ENCODE measurements around the gene GANAB. TPM values are rescaled to one million over a fixed set of nuclear protein-coding genes. Genes with fewer than 3 reads are reported as not detected.

Gene GANAB
- total RNA-seq, 4 donors from 2014 or later: 56.9 to 513 (median 270) TPM

DNA sequence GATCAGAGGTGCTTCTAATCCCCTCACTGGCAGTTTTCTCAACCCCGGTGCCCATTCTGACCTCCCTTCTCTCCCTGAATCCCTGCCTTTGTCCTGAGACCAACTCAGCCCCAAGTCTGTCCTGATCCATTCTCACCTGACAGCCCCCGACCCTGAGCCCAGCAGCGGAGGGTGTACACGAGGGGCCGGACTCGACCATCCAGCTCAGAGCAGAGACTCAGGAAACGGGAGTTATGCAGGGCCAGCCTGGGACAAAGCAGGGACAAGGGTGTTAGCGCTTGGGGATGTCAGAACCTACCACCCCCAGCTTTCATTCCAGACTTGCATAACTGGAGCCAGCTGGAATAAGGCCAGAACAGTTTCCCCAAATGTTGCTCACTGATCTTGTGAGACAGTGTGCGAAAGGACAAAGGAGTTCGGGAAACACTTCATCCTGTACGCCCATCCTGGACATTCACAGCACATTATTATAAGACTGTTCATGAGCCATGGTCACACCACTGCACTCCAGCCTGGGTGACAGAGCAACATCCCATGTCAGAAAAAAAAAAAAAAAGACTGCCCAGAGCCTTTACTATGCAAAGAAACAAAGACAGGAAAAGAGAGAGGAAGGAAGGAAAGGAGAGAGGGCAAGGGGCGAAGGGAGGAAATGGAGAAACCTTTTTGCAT, 69.2 kb downstream of the GANAB start:
- peak overlapping the region; percentile 95 to 99 for H3K27ac ChIP-seq
- H3K4me3 ChIP-seq: no peak overlapping the region
- DNase-seq: peak in 1 of 2 donors; percentile 71
- H3K27me3 ChIP-seq: no peaks in the 10 kb centered on the region
- intact Hi-C loops (cut with DNase I; ENCODE audit: low total_unique reads): no loop called here
- no peaks in the 10 kb centered on the region for H3K36me3 ChIP-seq
- H3K4me1 ChIP-seq: peaks cover 0 to 12% of the 10 kb centered on the region in 2 donors
- TF ChIP-seq POLR2A (IDR thresholded peaks at IDR 0.05): no peak
- TF ChIP-seq, protein P1, sequence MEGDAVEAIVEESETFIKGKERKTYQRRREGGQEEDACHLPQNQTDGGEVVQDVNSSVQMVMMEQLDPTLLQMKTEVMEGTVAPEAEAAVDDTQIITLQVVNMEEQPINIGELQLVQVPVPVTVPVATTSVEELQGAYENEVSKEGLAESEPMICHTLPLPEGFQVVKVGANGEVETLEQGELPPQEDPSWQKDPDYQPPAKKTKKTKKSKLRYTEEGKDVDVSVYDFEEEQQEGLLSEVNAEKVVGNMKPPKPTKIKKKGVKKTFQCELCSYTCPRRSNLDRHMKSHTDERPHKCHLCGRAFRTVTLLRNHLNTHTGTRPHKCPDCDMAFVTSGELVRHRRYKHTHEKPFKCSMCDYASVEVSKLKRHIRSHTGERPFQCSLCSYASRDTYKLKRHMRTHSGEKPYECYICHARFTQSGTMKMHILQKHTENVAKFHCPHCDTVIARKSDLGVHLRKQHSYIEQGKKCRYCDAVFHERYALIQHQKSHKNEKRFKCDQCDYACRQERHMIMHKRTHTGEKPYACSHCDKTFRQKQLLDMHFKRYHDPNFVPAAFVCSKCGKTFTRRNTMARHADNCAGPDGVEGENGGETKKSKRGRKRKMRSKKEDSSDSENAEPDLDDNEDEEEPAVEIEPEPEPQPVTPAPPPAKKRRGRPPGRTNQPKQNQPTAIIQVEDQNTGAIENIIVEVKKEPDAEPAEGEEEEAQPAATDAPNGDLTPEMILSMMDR (IDR thresholded peaks at IDR 0.05): no peak
- no peaks in the 10 kb centered on the region for H3K9me3 ChIP-seq

DNA sequence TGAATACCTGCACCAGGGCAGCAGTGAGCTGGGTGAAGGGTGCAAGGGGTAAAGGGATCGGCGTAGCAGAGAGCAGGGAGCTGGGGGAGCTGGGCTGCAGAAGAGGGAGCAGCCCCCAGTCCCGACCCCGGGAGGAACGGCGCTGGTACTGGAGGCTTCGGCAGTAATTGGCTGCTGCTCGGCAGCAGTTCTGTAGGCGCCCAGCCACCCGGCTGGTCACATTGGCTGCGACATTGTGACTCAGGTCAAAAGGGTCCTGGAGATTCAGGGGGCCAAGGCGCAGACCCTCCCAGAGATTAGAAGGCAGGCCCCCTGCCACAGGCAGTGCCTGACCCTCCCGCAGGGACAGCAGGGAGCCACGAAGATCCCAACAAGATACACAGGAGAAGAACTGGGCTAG, 70.6 kb downstream of the GANAB start:
- Histone ChIP-seq H3K36me3 (no peaks in the 10 kb centered on the region), H3K4me1 (peaks cover 0 to 12% of the 10 kb centered on the region in 2 donors)

DNA sequence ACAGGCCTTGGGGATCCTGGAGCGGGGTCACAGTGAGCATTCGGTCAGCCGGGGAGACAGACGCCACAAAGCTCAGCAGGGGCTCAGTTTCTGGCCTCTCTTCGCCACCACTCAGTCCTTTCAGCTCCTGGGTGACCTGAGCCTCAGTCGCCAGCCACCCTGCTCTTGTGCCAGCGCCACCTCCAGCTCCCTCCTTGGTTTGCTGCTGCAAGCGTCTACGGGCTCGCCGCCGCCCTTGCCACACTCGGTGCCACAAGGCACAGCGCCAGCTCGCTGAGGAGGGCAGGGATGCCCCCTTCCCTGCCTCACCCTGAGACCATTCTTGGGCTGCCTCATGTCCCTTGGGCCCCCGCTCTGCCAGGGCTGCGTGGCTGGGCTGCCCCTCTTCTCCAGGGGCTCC, 71.3 kb downstream of the GANAB start:
- intact Hi-C loops (cut with DNase I; ENCODE audit: low total_unique reads): no loop called here
- Histone ChIP-seq H3K27ac (peak overlapping the region; percentile 95 to 99), H3K27me3 (no peaks in the 10 kb centered on the region), H3K9me3 (no peaks in the 10 kb centered on the region), H3K36me3 (no peaks in the 10 kb centered on the region), H3K4me1 (peaks cover 0 to 12% of the 10 kb centered on the region in 2 donors), H3K4me3 (peak overlapping the region; percentile 62 to 95)
- DNase-seq: peak in 1 of 2 donors; percentile 36
- TF ChIP-seq, protein P1 (IDR thresholded peaks at IDR 0.05): no peak
- TF ChIP-seq POLR2A (IDR thresholded peaks at IDR 0.05): no peak

More for the DNA sequence above, 70.6 kb downstream of the GANAB start:
- H3K27ac ChIP-seq: peak overlapping the region; percentile 95 to 99
- DNase-seq: no peak
- H3K27me3 ChIP-seq: no peaks in the 10 kb centered on the region
- TF ChIP-seq, protein P1 (IDR thresholded peaks at IDR 0.05): no peak
- TF ChIP-seq POLR2A (IDR thresholded peaks at IDR 0.05): no peak
- intact Hi-C loops (cut with DNase I; ENCODE audit: low total_unique reads): no loop called here
- H3K9me3 ChIP-seq: no peaks in the 10 kb centered on the region
- H3K4me3 ChIP-seq: no peak overlapping the region

Small RNA genes within 50 kb of the gene (small RNA-seq; reads per million reads assigned to genes)
- not detected for gene AP001458.1
- not detected for gene SNORA57

Other genes with a start within 250 kb of the GANAB start
- not detected for gene SCGB1A1, start 227.6 kb downstream of the GANAB start, total RNA-seq
- gene AHNAK, start 99.8 kb downstream of the GANAB start, total RNA-seq: 1,000 to 10,000 TPM in 1 of 4 donors, 100 to 1,000 TPM in 3; 452 to 1,353 (median 779) TPM
- gene EEF1G, start 72.7 kb downstream of the GANAB start, total RNA-seq: 1,000 to 10,000 TPM; 1,301 to 1,426 (median 1,363) TPM
- gene TUT1, start 55.1 kb downstream of the GANAB start, total RNA-seq: 10 to 100 TPM in 1 of 4 donors, 1 to 10 TPM in 3; 7.1 to 19.3 (median 8.6) TPM
- 100 to 1,000 TPM in 2 of 4 donors, 10 to 100 TPM in 2; 37.9 to 120 (median 78.2) TPM for gene MTA2, start 44.7 kb downstream of the GANAB start, total RNA-seq
- gene EML3, start 33.8 kb downstream of the GANAB start, total RNA-seq: 100 to 1,000 TPM in 1 of 4 donors, 10 to 100 TPM in 3; 17.9 to 126 (median 36.8) TPM
- gene ROM1, start 33.4 kb downstream of the GANAB start, total RNA-seq: 10 to 100 TPM in 1 of 4 donors, 1 to 10 TPM in 1, under 1 TPM in 1, not detected in 1; 0.77 to 11.9 (median 5.3) TPM
- gene B3GAT3, start 24.6 kb downstream of the GANAB start, total RNA-seq: 10 to 100 TPM; 17.7 to 50.4 (median 23.1) TPM
- 10 to 100 TPM in 3 of 4 donors, 1 to 10 TPM in 1; 4.9 to 27.4 (median 18.8) TPM for gene INTS5, start 6.7 kb upstream of the GANAB start, total RNA-seq
- gene C11orf98, start 18.6 kb upstream of the GANAB start, total RNA-seq: 10 to 100 TPM in 3 of 4 donors, 1 to 10 TPM in 1; 4.6 to 35.7 (median 19.5) TPM
- gene CSKMT, start 18.7 kb upstream of the GANAB start, total RNA-seq: 10 to 100 TPM in 2 of 4 donors, 1 to 10 TPM in 1, not detected in 1; 7.7 to 25.9 (median 12.6) TPM
- 1 to 10 TPM in 3 of 4 donors, under 1 TPM in 1; 0.51 to 6.6 (median 3.4) TPM for gene UQCC3, start 25.1 kb upstream of the GANAB start, total RNA-seq
- 10 to 100 TPM in 1 of 4 donors, 1 to 10 TPM in 2, not detected in 1; 3.5 to 18.2 (median 6.9) TPM for gene LBHD1, start 25.7 kb upstream of the GANAB start, total RNA-seq
- 100 to 1,000 TPM in 2 of 4 donors, 10 to 100 TPM in 2; 55.4 to 276 (median 102) TPM for gene UBXN1, start 32.5 kb upstream of the GANAB start, total RNA-seq
- 10 to 100 TPM; 36.2 to 50.6 (median 41.4) TPM for gene LRRN4CL, start 42.9 kb upstream of the GANAB start, total RNA-seq
- 10 to 100 TPM; 24.1 to 46.7 (median 34.4) TPM for gene BSCL2, start 60.8 kb upstream of the GANAB start, total RNA-seq
- gene GNG3, start 61.1 kb upstream of the GANAB start, total RNA-seq: under 1 TPM in 1 of 4 donors, not detected in 3; 0.52 TPM
- gene HNRNPUL2, start 80.8 kb upstream of the GANAB start, total RNA-seq: 10 to 100 TPM; 17.7 to 58.3 (median 21.3) TPM
- 10 to 100 TPM in 2 of 4 donors, 1 to 10 TPM in 2; 1.3 to 32.4 (median 16.3) TPM for gene TTC9C, start 81.9 kb upstream of the GANAB start, total RNA-seq
- gene ZBTB3, start 107.5 kb upstream of the GANAB start, total RNA-seq: 10 to 100 TPM in 3 of 4 donors, under 1 TPM in 1; 0.59 to 28.9 (median 18.3) TPM
- gene POLR2G, start 115.0 kb upstream of the GANAB start, total RNA-seq: 10 to 100 TPM; 55.0 to 97.6 (median 76.0) TPM
- 10 to 100 TPM in 3 of 4 donors, 1 to 10 TPM in 1; 6.8 to 34.3 (median 24.1) TPM for gene TAF6L, start 124.8 kb upstream of the GANAB start, total RNA-seq
- 10 to 100 TPM; 22.3 to 83.8 (median 34.2) TPM for gene TMEM179B, start 140.8 kb upstream of the GANAB start, total RNA-seq
- gene TMEM223, start 145.4 kb upstream of the GANAB start, total RNA-seq: 10 to 100 TPM in 2 of 4 donors, 1 to 10 TPM in 2; 1.0 to 28.0 (median 10.0) TPM
- gene NXF1, start 158.8 kb upstream of the GANAB start, total RNA-seq: 10 to 100 TPM; 41.0 to 96.2 (median 50.2) TPM
- gene STX5, start 185.4 kb upstream of the GANAB start, total RNA-seq: 10 to 100 TPM; 36.5 to 73.5 (median 55.2) TPM
- gene TEX54, start 186.2 kb upstream of the GANAB start, total RNA-seq: not detected
- gene WDR74, start 193.0 kb upstream of the GANAB start, total RNA-seq: 10 to 100 TPM in 3 of 4 donors, 1 to 10 TPM in 1; 10.0 to 66.0 (median 35.0) TPM
- gene SLC3A2, start 234.3 kb upstream of the GANAB start, total RNA-seq: 100 to 1,000 TPM in 2 of 4 donors, 10 to 100 TPM in 2; 69.8 to 206 (median 98.4) TPM

Measured in uterus (tissue), 4 donors.